HG02571 (cell line): Measurements from ENCODE around the gene CSF1R.

Source experiments
- ATAC-seq: cut with Tn5 transposase; IDR thresholded peaks from one replicate; pipeline ENCODE4 v1.9.1; 2021; ENCODE audit warnings: mild to moderate bottlenecking, moderate library complexity; ENCODE audit not compliant: unreplicated experiment

The CSF1R gene

GRCh38 chr5:150085950-150086715 is at the start of gene CSF1R:
TSS of gene CSF1R (minus strand) at chr5:150086554. CDS start at chr5:150086427, 127 bp downstream.
- ATAC-seq = no peak

- no peak for ATAC-seq
Observed at GRCh38 chr5:150135557-150136304, 49.4 kb upstream of the CSF1R start.

- ATAC-seq = no peak
Observed at GRCh38 chr5:150134198-150134588, 47.8 kb upstream of the CSF1R start.

- ATAC-seq = no peak
Observed at GRCh38 chr5:150133581-150134197, 47.3 kb upstream of the CSF1R start.

GRCh38 chr5:150132740-150133139 is 46.4 kb upstream of the CSF1R start:
- no peak for ATAC-seq

- ATAC-seq = no peak
Observed at GRCh38 chr5:150131978-150132694, 45.8 kb upstream of the CSF1R start.

GRCh38 chr5:150131461-150131860 is 45.1 kb upstream of the CSF1R start:
- ATAC-seq = no peak

- no peak for ATAC-seq
Observed at GRCh38 chr5:150130493-150130922, 44.2 kb upstream of the CSF1R start.

- no peak for ATAC-seq
Observed at GRCh38 chr5:150129813-150130492, 43.6 kb upstream of the CSF1R start.

- ATAC-seq = no peak
Observed at GRCh38 chr5:150129454-150129812, 43.1 kb upstream of the CSF1R start.

- no peak for ATAC-seq
Observed at GRCh38 chr5:150126921-150127265, 40.5 kb upstream of the CSF1R start.

- ATAC-seq = no peak
Observed at GRCh38 chr5:150126199-150126920, 40.0 kb upstream of the CSF1R start.

GRCh38 chr5:150125334-150125733 is 39.0 kb upstream of the CSF1R start:
- no peak for ATAC-seq

GRCh38 chr5:150124596-150124995 is 38.2 kb upstream of the CSF1R start:
- no peak for ATAC-seq

- ATAC-seq = no peak
Observed at GRCh38 chr5:150124111-150124557, 37.8 kb upstream of the CSF1R start.

GRCh38 chr5:150123542-150123941 is 37.2 kb upstream of the CSF1R start:
- no peak for ATAC-seq

- no peak for ATAC-seq
Observed at GRCh38 chr5:150122536-150123481, 36.5 kb upstream of the CSF1R start.

- ATAC-seq = no peak
Observed at GRCh38 chr5:150122158-150122510, 35.8 kb upstream of the CSF1R start.
